Skeletal muscle cell (primary cell): ENCODE results near the gene EDEM3.
"Not testable (repeated sequence)": the region's sequence is repeated elsewhere in the genome, so short reads cannot be mapped to it uniquely, and the experiment has no call there.

Experiments used
- DNase-seq: peaks from one replicate; pipeline ENCODE4 v3.0.0-alpha.2; 2010; ENCODE audit warnings: low read depth
- H3K4me3 ChIP-seq: 2 replicates; pipeline ENCODE4 v1.5.1; 2011; ENCODE audit warnings: low read depth, mild to moderate bottlenecking, control low read depth, low read length, moderate library complexity

EDEM3 gene

GRCh38 chr1:184770181-184770979 is 15.7 kb upstream of the EDEM3 start:
- H3K4me3 ChIP-seq = no peak overlapping the region
- DNase-seq = no peak

- H3K4me3 ChIP-seq = no peak overlapping the region
- no peak for DNase-seq
These were observed 14.6 kb upstream of the EDEM3 start for GRCh38 chr1:184769241-184769640.

GRCh38 chr1:184768467-184768866 is 13.8 kb upstream of the EDEM3 start:
- no peak for DNase-seq
- H3K4me3 ChIP-seq = no peak overlapping the region

GRCh38 chr1:184767591-184767990 is 12.9 kb upstream of the EDEM3 start:
- no peak for DNase-seq
- H3K4me3 ChIP-seq = no peak overlapping the region

- no peak overlapping the region for H3K4me3 ChIP-seq
- DNase-seq = no peak
These were observed 9.8 kb upstream of the EDEM3 start for GRCh38 chr1:184764483-184764882.

GRCh38 chr1:184763520-184763919 is 8.9 kb upstream of the EDEM3 start:
- not testable (repeated sequence) for H3K4me3 ChIP-seq, DNase-seq

GRCh38 chr1:184761969-184762485 is 7.4 kb upstream of the EDEM3 start:
- H3K4me3 ChIP-seq = no peak overlapping the region
- DNase-seq = no peak

GRCh38 chr1:184759651-184760050 is 5.0 kb upstream of the EDEM3 start:
- DNase-seq = no peak
- no peak overlapping the region for H3K4me3 ChIP-seq

- no peak overlapping the region for H3K4me3 ChIP-seq
- no peak for DNase-seq
These were observed 4.5 kb upstream of the EDEM3 start for GRCh38 chr1:184759112-184759511.

GRCh38 chr1:184757891-184758290 is 3.2 kb upstream of the EDEM3 start:
- DNase-seq = no peak

GRCh38 chr1:184757406-184757805 is 2.7 kb upstream of the EDEM3 start:
- no peak for DNase-seq
- no peak overlapping the region for H3K4me3 ChIP-seq

More at GRCh38 chr1:184757891-184758290, 3.2 kb upstream of the EDEM3 start:
- no peak overlapping the region for H3K4me3 ChIP-seq

- peak; percentile 17 for DNase-seq
- peak overlapping the region; percentile 85 for H3K4me3 ChIP-seq
These were observed 788 bp upstream of the EDEM3 start for GRCh38 chr1:184755226-184756065.

- peak overlapping the region; percentile 85 for H3K4me3 ChIP-seq
- DNase-seq = no peak
These were observed 816 bp downstream of the EDEM3 start for GRCh38 chr1:184753608-184754475.

- no peak for DNase-seq
These were observed 1.5 kb downstream of the EDEM3 start for GRCh38 chr1:184753117-184753516.

GRCh38 chr1:184752656-184753055 is 2.0 kb downstream of the EDEM3 start:
- DNase-seq = no peak

More at GRCh38 chr1:184753117-184753516, 1.5 kb downstream of the EDEM3 start:
- peak overlapping the region; percentile 85 for H3K4me3 ChIP-seq

GRCh38 chr1:184748740-184749139 is 5.9 kb downstream of the EDEM3 start:
- no peak overlapping the region for H3K4me3 ChIP-seq
- no peak for DNase-seq

More at GRCh38 chr1:184752656-184753055, 2.0 kb downstream of the EDEM3 start:
- H3K4me3 ChIP-seq = no peak overlapping the region

- DNase-seq = no peak
- H3K4me3 ChIP-seq = no peak overlapping the region
These were observed 7.3 kb downstream of the EDEM3 start for GRCh38 chr1:184747089-184747955.

- DNase-seq = no peak
- no peak overlapping the region for H3K4me3 ChIP-seq
These were observed 8.6 kb downstream of the EDEM3 start for GRCh38 chr1:184745929-184746638.
